ENCODE results near the gene EIF4A3.
A peak's percentile ranks its signal among the peaks of the same experiment; 100 is the strongest.
"Not testable (repeated sequence)": the region's sequence is repeated elsewhere in the genome, so short reads cannot be mapped to it uniquely, and the experiment has no call there.

Gene EIF4A3

DNA sequence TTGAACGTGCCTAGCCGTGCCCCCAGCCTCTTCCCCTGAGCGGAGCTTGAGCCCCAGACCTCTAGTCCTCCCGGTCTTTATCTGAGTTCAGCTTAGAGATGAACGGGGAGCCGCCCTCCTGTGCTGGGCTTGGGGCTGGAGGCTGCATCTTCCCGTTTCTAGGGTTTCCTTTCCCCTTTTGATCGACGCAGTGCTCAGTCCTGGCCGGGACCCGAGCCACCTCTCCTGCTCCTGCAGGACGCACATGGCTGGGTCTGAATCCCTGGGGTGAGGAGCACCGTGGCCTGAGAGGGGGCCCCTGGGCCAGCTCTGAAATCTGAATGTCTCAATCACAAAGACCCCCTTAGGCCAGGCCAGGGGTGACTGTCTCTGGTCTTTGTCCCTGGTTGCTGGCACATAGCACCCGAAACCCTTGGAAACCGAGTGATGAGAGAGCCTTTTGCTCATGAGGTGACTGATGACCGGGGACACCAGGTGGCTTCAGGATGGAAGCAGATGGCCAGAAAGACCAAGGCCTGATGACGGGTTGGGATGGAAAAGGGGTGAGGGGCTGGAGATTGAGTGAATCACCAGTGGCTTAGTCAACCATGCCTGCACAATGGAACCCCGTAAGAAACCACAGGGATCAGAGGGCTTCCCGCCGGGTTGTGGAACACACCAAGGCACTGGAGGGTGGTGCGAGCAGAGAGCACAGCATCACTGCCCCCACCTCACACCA, 44.8 kb downstream of the EIF4A3 start:
- H3K4me3 ChIP-seq (ENCODE audit: low read depth, low read length) = peak overlapping the region; percentile 81

DNA sequence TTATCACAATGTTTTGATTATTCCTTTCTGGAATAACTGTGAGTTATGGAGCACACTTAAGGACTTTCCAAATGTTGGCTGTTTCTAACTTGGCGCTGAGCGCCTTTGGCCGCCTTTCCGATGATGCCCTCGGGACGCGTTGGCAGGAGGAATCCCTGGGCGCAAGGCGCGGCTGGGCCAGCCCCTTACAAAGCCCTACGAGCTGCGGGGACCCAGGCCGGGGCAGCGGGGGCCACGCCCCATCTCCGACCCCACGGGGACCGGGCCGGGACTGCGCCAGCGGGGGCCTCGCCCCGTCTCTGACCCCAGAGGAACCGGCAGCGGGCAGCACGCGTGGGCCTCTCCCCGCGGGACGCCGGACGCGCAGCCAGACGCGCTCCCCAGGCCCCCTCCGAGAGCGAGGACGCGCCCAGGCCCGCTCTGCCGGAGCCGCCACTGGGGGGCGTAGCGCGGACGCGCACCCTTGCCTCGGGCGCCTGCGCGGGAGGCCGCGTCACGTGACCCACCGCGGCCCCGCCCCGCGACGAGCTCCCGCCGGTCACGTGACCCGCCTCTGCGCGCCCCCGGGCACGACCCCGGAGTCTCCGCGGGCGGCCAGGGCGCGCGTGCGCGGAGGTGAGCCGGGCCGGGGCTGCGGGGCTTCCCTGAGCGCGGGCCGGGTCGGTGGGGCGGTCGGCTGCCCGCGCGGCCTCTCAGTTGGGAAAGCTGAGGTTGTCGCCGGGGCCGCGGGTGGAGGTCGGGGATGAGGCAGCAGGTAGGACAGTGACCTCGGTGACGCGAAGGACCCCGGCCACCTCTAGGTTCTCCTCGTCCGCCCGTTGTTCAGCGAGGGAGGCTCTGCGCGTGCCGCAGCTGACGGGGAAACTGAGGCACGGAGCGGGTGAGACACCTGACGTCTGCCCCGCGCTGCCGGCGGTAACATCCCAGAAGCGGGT, 45.6 kb downstream of the EIF4A3 start, which contains the start of gene GAA:
Gene GAA (plus strand): TSS at position 571 of the 935 bp plus-strand sequence. CDS start 3,006 bp downstream, outside the sequence.
- H3K4me3 ChIP-seq (ENCODE audit: low read depth, low read length) = peak within 1 kb of the TSS; percentile 81

DNA sequence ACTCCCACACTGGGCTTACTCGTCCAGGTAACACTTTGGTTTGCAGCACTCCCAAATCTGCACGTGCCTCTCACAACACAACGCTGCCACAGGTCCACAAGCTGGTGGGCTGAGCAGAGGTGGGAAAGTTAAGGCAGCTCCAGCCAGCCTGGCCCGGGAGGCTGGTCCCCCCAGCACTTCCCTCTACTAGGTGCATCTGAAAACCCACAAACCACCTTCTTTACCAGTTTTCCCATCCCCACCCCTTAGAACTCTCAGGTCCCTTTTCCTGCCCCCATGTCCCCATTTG, 46.9 kb downstream of the EIF4A3 start:
- no peak overlapping the region for H3K4me3 ChIP-seq (ENCODE audit: low read depth, low read length)

DNA sequence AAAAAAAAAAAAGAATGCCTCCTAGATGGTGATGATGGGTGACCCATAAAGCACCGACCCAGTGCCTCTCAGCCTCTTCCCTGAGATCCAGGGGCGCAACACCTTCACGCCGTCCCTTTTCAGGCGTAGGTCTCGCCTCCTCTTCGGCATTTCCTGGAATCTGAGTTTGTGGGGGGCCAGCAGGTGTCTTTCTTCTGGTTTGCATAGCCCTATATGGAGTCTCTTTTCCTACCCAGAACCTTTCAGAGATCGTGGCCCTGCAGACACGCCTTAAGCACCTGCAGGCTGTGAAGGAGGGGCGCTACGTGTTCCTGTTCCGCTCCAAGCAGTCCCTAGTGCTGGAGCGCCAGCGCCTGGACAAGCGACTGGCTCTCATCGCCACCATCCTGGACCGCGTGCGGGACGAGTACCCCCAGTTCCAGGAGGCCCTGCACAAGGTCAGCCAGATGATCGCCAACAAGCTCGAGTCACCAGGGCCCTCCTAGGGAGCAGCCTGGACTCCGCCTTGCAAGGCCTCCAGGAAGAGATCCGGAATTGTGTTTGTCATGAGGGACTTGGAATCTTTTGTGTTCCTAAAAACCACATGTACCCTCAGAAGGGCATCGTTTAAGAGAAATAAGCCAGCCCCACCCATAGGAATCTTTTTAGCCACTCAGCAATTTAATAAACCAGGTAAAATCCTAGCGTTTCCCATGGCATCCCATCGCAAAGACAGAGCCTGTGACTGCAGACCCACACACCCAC, 47.5 kb downstream of the EIF4A3 start:
- no peak overlapping the region for H3K4me3 ChIP-seq (ENCODE audit: low read depth, low read length)

DNA sequence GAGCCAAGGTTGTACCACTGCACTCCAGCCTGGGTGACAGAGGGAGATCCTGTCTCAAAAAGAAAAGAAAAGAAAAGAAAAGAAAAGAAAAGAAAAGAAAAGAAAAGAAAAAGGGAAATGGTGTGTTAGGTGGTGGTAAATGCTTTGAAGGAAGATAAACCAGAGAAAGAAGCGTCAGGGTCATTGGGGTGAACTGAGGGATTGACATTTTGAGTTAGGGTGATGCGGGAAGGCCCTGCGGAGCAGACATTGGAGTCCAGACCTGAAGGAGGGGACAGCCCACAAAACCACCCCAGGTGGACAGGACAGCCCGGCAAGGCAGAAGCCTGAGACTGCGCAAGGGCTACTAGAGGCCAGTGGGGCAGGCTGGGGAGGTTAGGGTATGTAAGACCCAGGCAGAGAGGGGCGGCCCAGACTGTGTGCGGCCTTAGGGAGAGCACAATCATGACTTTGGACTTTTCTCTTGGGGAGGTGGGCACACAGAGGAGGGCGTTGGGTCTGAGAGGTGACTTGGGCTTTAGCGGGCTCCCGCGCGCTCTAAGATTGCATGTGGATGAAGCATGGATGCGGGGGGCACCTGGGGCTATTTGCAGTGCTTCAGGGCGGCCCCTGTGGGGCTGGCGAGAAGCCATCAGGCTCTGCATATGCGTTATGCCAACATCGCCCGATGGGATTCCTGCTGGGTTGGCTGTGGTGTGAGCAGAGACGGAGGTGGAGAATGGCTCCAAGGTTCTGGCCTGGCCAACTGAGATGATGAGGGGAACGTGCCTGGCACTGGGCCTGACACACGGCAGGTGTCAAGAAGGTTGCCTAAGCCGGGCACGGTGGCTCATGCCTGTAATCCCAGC, 48.9 kb downstream of the EIF4A3 start:
- H3K4me3 ChIP-seq (ENCODE audit: low read depth, low read length) = no peak overlapping the region

DNA sequence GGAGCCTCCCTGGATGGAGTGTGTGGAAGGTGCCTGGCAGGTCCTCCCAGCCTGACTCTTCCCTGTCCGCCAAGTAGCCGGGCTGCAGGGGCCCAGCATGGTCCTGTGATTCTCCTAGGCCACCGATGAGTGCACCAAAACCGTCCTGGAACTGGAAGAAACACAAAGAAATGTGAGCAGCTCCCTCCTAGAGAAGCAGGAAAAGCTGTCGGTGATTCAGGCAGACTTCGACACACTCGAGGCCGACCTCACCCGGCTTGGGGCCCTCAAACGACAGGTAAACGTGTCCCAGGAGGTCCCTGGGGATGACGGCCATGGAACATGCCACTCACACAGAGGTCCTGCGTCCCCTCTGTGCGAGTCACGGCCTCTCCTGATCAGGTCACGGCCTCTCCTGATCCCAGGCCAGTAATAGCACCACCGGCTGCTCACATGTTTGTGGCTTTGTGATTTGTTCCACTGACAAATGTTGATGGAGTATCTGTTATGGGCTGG, 49.8 kb downstream of the EIF4A3 start:
- no peak overlapping the region for H3K4me3 ChIP-seq (ENCODE audit: low read depth, low read length)

DNA sequence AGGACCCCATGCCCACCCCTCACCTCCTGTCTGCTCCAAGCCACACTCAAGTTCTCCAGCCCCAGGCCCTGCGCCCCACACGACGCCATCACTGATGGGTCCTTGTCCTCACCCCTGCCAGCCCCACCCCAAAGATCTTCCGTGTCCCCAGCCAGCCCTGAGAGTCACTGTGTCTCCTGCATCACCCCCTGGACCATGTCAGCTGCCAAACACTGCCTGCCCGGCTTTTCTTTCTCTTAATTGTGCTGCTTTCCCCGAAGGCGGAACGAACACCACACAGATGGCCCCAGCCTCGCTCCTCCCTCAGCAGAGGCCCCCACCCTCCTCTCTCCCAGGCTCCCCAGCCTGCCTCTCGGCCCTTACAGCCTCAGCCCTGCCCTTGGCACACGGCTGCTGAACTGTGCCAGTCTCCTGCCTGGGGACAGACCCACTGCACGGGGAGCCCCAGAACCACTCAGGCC, 50.3 kb downstream of the EIF4A3 start:
- H3K4me3 ChIP-seq (ENCODE audit: low read depth, low read length) = no peak overlapping the region

DNA sequence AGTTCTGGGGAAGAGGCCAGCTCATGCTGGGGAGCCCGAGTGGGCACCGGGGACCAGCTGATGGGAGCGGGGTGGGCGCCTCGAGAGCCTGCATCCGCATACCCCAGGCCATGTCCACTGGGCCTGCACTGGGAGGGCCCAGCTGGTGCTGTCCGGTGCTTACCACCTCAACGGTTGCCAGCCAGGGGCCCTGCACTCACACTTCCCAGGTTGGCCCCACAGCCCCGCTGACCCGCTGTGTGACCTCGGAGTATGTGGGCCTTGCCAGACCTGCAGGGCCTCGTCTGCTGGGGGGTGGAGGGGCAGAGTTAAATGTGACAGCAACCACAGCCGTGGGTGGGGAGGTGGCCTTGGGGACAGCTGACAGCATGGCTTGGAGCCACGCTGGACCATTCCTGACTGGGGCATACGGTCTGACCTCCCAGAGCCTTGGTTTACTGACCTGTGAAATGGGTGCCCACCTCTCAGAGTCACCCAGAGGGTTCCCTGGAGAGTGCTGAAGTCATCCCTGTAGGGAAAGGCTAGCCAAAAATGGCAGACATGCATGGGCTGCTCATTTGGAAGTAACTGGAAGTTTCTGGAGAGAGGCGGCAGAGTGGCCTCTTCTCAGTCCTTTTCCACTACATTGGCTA, 51.0 kb downstream of the EIF4A3 start:
- no peak overlapping the region for H3K4me3 ChIP-seq (ENCODE audit: low read depth, low read length)

DNA sequence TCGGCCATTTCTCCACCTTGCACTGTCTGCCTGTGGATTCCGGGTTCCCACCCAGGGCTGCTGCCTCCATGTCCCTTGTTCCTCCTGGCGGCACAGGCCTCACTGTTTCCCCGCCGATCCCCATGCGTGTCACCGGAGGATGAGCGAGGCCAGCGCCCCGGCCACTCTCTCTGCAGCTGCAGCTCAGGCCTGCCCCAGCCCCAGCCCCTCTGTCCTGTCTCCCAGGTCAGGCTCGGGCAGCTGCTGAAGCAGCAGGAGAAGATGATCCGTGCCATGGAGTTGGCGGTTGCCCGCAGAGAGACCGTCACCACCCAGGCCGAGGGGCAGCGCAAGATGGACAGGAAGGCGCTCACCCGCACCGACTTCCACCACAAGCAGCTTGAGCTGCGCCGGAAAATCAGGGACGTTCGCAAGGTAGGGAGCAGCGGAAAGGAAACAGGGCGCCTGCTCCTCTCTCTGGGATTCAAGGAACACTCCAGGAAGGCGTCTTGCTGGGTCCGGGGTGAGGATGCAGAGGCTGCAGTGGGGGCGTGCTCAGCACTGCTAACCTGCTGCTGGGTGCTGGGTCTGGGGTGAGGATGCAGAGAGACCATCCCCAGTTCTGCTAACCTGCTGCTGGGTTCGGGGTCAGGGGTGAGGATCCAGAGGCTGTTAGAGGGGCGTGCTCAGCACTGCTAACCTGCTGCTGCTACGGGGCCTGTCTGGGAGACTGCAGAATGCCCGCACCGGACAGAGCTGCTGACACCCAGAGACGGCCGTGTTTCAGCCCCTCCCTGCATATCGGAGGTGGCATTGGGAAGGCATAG, 51.7 kb downstream of the EIF4A3 start:
- H3K4me3 ChIP-seq (ENCODE audit: low read depth, low read length) = no peak overlapping the region

DNA sequence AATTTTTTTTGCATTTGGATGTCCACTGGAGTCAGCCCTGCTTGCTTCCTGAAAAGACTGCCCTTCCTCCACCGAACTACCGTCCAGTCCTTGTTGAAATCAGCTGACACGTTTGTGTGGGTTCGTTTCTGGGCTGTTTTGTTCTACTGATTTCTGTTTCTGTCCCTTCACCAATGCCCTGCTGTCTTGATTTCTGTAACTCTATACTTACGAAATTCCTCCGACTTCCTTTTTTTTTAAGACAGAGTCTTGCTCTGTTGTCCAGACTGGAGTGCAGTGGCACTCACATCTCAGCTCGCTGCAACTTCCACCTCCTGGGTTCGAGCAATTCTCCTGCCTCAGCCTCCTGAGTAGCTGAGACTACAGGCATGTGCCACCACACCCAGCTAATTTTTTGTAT, 54.0 kb downstream of the EIF4A3 start:
- H3K4me3 ChIP-seq (ENCODE audit: low read depth, low read length) = no peak overlapping the region

DNA sequence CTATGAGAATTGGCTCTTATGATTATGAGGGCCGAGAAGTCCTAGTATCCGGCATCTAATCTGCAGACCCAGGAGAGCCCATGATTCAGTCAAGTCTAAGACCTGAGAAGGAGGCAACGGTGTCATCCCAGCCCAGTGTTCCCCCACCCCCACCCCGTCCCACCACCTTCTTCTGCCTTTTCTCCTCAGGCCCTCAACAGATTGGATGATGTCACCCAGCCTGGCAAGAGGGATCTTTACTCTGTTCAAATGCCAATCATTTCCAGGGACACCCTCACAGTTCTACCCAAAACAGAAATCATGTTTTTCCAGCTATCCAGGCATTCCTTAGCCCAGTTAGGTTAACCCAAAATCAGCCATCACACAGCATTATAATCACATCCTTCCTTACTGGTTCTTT, 55.6 kb downstream of the EIF4A3 start:
- no peak overlapping the region for H3K4me3 ChIP-seq (ENCODE audit: low read depth, low read length)

DNA sequence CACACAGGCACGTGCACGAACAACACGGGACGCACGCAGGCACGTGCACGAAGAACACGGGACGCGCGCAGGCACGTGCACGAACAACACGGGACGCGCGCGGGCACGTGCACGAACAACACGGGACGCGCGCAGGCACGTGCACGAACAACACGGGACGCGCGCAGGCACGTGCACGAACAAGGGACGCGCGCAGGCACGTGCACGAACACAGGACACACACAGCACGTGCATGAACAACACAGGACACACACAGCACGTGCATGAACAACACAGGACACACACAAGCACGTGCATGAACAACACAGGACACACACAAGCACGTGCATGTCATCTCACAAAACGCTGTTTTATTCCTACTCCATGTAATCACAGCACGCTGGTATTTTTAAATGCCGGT, 56.8 kb downstream of the EIF4A3 start:
- H3K4me3 ChIP-seq (ENCODE audit: low read depth, low read length) = not testable (repeated sequence)

DNA sequence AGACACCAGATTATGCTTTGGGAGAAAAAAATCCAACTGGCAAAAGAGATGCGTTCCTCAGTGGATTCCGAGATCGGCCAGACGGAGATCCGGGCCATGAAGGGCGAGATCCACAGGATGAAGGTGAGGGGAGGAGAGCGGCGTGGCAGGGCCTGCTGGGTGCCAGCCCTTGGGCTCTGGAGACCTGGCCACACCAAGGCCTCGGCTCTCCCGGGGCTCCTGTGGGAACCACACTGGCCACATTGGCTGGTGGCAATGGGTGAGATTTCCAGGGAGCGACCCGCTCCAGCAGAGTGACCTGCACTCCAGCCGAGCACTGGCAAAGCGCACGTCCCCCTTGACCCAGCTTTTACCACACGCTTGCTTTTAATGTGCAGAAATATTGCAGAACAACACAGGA, 57.2 kb downstream of the EIF4A3 start:
- H3K4me3 ChIP-seq (ENCODE audit: low read depth, low read length) = no peak overlapping the region

DNA sequence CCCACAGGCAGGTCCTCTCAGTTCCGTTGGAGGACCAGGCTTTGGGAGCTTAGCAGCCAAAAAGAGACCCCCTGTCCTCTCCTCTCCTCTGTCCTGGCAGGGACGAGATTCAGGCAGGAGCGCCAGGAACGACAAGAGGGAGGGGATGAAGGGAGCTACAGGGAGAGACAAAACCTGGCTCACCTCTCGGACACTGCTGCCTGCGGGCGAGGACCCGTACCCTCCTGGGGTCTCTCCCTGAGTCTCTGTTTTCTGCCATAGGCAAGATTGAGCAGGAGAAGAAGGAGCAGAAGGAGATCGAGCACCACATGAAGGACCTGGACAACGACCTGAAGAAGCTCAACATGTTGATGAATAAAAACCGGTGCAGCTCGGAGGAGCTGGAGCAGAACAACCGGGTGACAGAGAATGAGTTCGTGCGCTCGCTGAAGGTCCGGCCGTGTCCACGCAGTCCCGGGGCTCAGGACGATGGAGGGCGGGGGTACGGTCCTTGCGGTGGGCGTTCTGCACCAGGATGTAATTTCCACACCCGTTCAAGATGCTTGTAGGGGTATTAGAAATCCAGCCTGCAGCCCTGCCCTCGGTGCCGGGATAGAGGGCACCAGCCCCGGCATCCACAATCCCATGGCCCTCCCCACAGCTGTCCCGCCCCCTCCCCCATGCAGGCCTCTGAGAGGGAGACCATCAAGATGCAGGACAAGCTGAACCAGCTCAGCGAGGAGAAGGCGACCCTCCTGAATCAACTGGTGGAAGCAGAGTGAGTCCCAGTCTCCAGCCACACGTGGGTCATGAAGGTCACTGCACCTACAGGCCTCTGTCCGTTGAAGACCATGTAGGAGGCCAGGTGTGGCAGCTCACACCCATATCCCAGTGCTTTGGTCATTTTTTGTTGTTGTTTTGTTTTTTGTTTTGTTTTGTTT, 59.3 kb downstream of the EIF4A3 start:
- no peak overlapping the region for H3K4me3 ChIP-seq (ENCODE audit: low read depth, low read length)

DNA sequence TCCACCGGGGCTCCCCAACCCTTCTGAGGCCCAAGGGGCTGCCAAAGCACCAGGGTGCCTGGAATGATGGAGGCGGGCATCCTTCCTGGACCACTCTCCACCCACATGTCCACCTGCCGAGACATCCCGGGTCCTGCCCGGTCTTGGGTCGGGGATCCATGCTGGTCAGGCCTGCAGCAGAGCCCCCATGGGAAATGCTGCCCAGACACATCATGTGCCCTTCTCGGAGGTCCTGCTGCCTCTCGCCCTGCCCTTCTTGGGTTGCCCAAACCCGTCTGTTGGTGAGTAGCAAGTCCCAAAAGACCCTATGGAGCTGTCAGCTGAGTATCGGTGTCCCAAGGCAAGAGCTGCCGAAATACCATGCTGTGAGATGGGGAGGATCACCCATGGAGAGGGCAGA, 60.3 kb downstream of the EIF4A3 start:
- H3K4me3 ChIP-seq (ENCODE audit: low read depth, low read length) = no peak overlapping the region

DNA sequence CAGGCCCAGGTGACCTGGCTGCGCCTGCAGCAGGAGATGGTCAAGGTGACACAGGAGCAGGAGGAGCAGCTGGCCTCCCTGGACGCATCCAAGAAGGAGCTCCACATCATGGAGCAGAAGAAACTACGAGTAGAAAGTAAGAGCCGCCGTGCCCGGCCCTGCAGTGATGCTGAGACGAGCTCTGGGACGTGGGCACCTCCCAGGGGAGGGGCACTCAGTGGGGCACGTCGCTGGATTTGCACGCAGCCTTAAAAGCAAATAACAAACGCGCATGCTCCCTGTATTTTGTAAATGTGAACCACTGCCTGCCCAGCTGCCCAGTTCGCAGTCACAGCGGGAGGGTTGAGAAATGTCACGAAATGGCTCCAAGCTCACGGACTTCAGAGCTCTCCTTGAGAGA, 60.8 kb downstream of the EIF4A3 start:
- H3K4me3 ChIP-seq (ENCODE audit: low read depth, low read length) = no peak overlapping the region

DNA sequence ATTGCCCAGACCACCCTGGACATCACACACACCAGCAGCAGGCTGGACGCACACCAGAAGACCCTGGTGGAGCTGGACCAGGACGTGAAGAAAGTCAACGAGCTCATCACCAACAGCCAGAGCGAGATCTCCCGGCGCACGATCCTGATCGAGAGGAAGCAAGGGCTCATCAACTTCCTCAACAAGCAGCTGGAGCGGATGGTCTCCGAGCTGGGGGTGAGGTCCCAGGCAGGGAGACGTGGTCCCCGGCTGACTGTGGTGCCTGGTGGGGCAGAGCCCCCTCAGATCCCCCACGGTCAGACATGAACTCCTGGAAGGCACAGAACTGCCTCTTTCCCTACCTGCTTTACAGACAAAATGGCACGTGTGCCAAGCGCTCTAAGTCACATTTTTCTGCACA, 62.2 kb downstream of the EIF4A3 start:
- no peak overlapping the region for H3K4me3 ChIP-seq (ENCODE audit: low read depth, low read length)
